Testis (tissue), 3 donors: ENCODE measurements around the gene MOB3B. TPM values are rescaled to one million over a fixed set of nuclear protein-coding genes. Genes with fewer than 3 reads are reported as not detected.

ENCODE experiments used
- DNase-seq: peaks from one replicate; pipeline ENCODE4 v3.0.0-alpha.2; 2019
- H3K27ac ChIP-seq, 2 donors: fragments of 200-600 bp; sonication (generic); one replicate each; pipeline ENCODE4 v1.5.1; 2019
- H3K27me3 ChIP-seq: fragments of 200-600 bp; sonication (generic); one replicate; pipeline ENCODE4 v1.5.1; 2019
- H3K36me3 ChIP-seq: fragments of 200-600 bp; sonication (generic); one replicate; pipeline ENCODE4 v1.5.1; 2017; ENCODE audit warnings: low read depth; ENCODE audit errors: missing control alignments
- H3K4me1 ChIP-seq: fragments of 200-600 bp; sonication (generic); one replicate; pipeline ENCODE4 v1.5.1; 2019
- H3K4me3 ChIP-seq, 2 donors: fragments of 200-600 bp; sonication (generic); one replicate each; pipeline ENCODE4 v1.5.1; 2017 to 2019
- H3K9me3 ChIP-seq: fragments of 200-600 bp; sonication (generic); one replicate; pipeline ENCODE4 v1.5.1; 2017
- POLR2A ChIP-seq: fragments of 450-650 bp; IDR thresholded peaks from one replicate; pipeline ENCODE4 v1.6.1; 2017; ENCODE audit warnings: antibody characterized with exemption, mild to moderate bottlenecking, moderate library complexity
- WGBS, 2 donors: methylation state at CpG; one replicate each; pipeline ENCODE4 v1.1.5; 2018; 5-methylcytosine and 5-hydroxymethylcytosine counted together
- intact Hi-C: fragments of 100-400 bp; cut with DNase I; formaldehyde crosslinking; loops from one replicate; pipeline ENCODE4 v1.15.1; 2023; ENCODE audit warnings: low total_unique reads
- polyA plus RNA-seq: library from polyadenylated mRNA; stranded (reverse); fragments of 350-450 nt; fragmentation: Illumina TruSeq; extraction: RNeasy Lipid Tissue Mini Kit (QIAGEN cat#74804); gene quantifications from one replicate; pipeline ENCODE4 v1.2.3, GENCODE V29; 2014; ENCODE audit warnings: low read depth, low replicate concordance; ENCODE audit not compliant: insufficient read depth
- total RNA-seq, 2 donors: library from RNA; depleted of rRNA; stranded (reverse); fragments of >200 nt; gene quantifications; one replicate each; pipeline ENCODE4 v1.2.3, GENCODE V29; 2016
- TF ChIP-seq, protein P1 (sequence below), 3 experiments: fragments of 450-650 bp in 2 of 3; fragments of 200-600 bp in 1 of 3; sonication (generic) in 1 of 3; IDR thresholded peaks; one replicate each; pipeline ENCODE4 v1.5.1; 2016 to 2019; ENCODE audit warnings: antibody characterized with exemption in 3 of 3, mild to moderate bottlenecking in 2 of 3, moderate library complexity in 1 of 3

The MOB3B gene
- total and polyA plus RNA-seq, 3 donors from 2014 or later: 9.1 to 23.2 (median 17.5) TPM

DNA sequence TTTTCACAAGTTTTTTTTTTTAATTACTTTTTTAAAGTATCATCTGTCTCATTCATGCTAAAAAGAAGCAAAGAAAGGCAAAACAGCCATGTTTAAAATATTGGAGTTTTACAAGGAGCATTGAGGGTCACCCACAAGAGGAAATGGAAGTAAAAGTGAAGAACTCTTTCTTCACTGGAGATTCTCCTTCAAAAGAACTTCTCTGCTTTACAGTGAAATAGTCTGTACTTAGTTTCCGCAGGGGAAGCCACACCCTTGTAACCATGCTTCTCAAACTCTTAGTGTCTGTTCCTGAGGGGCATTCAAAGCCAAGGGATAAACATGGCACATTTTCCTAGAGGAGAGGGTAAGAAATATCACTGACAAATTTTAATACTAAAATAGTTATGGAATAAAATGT lies 35.1 kb upstream of the MOB3B start:
- Histone ChIP-seq H3K27me3 (no peaks in the 10 kb centered on the region), H3K36me3 (no peaks in the 10 kb centered on the region), H3K4me3 (no peak overlapping the region), H3K4me1 (no peaks in the 10 kb centered on the region), H3K9me3 (no peaks in the 10 kb centered on the region), H3K27ac (no peak overlapping the region)
- TF ChIP-seq, protein P1, sequence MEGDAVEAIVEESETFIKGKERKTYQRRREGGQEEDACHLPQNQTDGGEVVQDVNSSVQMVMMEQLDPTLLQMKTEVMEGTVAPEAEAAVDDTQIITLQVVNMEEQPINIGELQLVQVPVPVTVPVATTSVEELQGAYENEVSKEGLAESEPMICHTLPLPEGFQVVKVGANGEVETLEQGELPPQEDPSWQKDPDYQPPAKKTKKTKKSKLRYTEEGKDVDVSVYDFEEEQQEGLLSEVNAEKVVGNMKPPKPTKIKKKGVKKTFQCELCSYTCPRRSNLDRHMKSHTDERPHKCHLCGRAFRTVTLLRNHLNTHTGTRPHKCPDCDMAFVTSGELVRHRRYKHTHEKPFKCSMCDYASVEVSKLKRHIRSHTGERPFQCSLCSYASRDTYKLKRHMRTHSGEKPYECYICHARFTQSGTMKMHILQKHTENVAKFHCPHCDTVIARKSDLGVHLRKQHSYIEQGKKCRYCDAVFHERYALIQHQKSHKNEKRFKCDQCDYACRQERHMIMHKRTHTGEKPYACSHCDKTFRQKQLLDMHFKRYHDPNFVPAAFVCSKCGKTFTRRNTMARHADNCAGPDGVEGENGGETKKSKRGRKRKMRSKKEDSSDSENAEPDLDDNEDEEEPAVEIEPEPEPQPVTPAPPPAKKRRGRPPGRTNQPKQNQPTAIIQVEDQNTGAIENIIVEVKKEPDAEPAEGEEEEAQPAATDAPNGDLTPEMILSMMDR (IDR thresholded peaks at IDR 0.05): no peak
- intact Hi-C loops: no loop called here
- DNase-seq: no peak
- WGBS, 2 donors: 94 to 97% methylated on average over 1 of the region's 1 CpG

- Histone ChIP-seq H3K27ac (no peak overlapping the region), H3K9me3 (no peaks in the 10 kb centered on the region), H3K4me1 (no peaks in the 10 kb centered on the region), H3K27me3 (no peaks in the 10 kb centered on the region), H3K4me3 (no peak overlapping the region), H3K36me3 (no peaks in the 10 kb centered on the region)
- no peak for TF ChIP-seq POLR2A
- TF ChIP-seq, protein P1 (IDR thresholded peaks at IDR 0.05): no peak
- DNase-seq: no peak
- WGBS, 2 donors: 84 to 89% methylated on average over 4 of the region's 4 CpGs
- intact Hi-C loops: no loop called here
These were observed 34.3 kb upstream of the MOB3B start for GRCh38 chr9:27563738-27564430.

DNA sequence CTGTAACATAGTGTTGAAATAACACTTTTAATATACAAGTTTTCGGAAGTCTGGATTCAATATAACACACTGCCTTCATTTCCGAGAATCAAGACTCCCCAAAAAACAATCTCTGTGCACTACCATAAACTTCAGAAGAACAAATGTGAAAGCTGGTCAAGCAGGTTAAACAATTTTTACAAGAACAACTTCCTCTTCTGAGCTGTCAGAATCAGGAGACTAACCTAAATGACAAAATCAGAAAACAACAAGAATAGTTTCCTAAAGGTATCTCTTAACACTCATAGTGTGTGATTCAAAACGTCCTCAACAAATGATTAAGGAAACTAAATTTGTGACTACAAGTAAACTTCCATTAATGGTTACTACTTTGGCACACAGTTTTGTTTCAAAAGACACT lies 32.1 kb upstream of the MOB3B start:
- Histone ChIP-seq H3K27me3 (no peaks in the 10 kb centered on the region), H3K27ac (no peak overlapping the region), H3K36me3 (no peaks in the 10 kb centered on the region), H3K9me3 (no peaks in the 10 kb centered on the region), H3K4me3 (no peak overlapping the region), H3K4me1 (no peaks in the 10 kb centered on the region)
- intact Hi-C loops: no loop called here
- no peak for DNase-seq
- WGBS, 2 donors: 84 to 85% methylated on average over 3 of the region's 3 CpGs
- TF ChIP-seq POLR2A: no peak

DNA sequence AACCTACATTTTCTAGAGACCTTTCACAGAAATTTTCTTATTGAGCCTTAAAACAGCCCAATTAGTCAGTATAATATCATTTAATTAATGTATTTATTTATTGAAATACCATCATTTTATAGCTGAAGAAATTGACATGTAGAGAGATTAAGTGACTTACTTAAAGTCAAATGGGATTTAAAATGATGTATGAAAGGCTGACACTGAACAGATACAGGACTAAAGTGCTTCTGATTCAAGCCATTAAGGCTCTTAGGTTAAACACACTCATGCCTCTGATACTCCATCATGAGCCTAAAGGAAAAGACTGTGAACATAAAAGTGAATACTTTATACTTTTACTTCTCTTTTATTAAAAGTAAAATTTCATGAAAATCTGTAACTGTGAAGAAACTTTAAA lies 30.8 kb upstream of the MOB3B start:
- Histone ChIP-seq H3K27ac (no peak overlapping the region), H3K36me3 (no peaks in the 10 kb centered on the region)
- no peak for TF ChIP-seq POLR2A
- TF ChIP-seq, protein P1 (IDR thresholded peaks at IDR 0.05): no peak

DNA sequence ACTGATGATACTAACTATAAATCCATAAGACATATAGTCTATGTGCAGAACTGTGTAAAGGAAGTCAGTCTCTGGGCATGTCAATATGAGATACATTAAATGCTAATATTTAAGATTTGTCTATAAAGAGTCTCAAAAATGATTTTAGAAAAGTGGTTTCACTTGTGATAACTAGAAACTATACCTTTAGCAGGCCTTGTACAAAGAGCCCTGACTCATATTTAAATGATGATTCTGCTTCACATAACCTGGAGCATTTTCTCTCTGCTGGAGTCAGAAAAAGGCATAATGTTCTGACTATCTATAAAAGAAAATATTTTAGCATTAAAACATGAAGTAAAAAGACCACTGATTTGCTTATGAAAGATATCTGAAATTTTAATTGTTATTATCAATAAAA lies 28.7 kb upstream of the MOB3B start:
- Histone ChIP-seq H3K4me1 (no peaks in the 10 kb centered on the region), H3K4me3 (no peak overlapping the region), H3K36me3 (no peaks in the 10 kb centered on the region), H3K9me3 (no peaks in the 10 kb centered on the region), H3K27ac (no peak overlapping the region), H3K27me3 (no peaks in the 10 kb centered on the region)
- DNase-seq: no peak
- TF ChIP-seq, protein P1 (IDR thresholded peaks at IDR 0.05): no peak
- TF ChIP-seq POLR2A: no peak
- intact Hi-C loops: no loop called here

More for the DNA sequence above, 30.8 kb upstream of the MOB3B start:
- no peak for DNase-seq
- intact Hi-C loops: no loop called here
- Histone ChIP-seq H3K4me3 (no peak overlapping the region), H3K27me3 (no peaks in the 10 kb centered on the region), H3K9me3 (no peaks in the 10 kb centered on the region), H3K4me1 (no peaks in the 10 kb centered on the region)
